NT2/D1 (cell line): ENCODE data around the gene DOK6.

ENCODE experiments used
- DNase-seq: peaks from one replicate; pipeline ENCODE4 v3.0.0-alpha.2; 2011; ENCODE audit warnings: low read depth, low spot score
- H3K27me3 ChIP-seq: 2 replicates; pipeline ENCODE4 v1.6.0; 2011; ENCODE audit warnings: mild to moderate bottlenecking; ENCODE audit not compliant: insufficient read length, insufficient read depth
- H3K36me3 ChIP-seq: 2 replicates; pipeline ENCODE4 v1.6.1; 2011; ENCODE audit warnings: mild to moderate bottlenecking, low read length, mixed read lengths; ENCODE audit not compliant: insufficient read depth, insufficient read length
- H3K4me1 ChIP-seq: 2 replicates; pipeline ENCODE4 v1.5.1; 2011; ENCODE audit not compliant: insufficient read depth, insufficient read length
- H3K4me3 ChIP-seq: 2 replicates; pipeline ENCODE4 v1.5.1; 2011; ENCODE audit warnings: low read depth; ENCODE audit not compliant: insufficient read length
- H3K9ac ChIP-seq: 2 replicates; pipeline ENCODE4 v1.6.0; 2011; ENCODE audit warnings: low read depth; ENCODE audit not compliant: insufficient read length
- H3K9me3 ChIP-seq: 2 replicates; pipeline ENCODE4 v1.5.1; 2011; ENCODE audit warnings: mild to moderate bottlenecking, low read length; ENCODE audit not compliant: insufficient read depth
- SUZ12 ChIP-seq: IDR thresholded peaks from 2 replicates; pipeline ENCODE4 v1.6.1; 2011; ENCODE audit not compliant: insufficient read length, insufficient read depth; ENCODE audit errors: extremely low read depth
- YY1 ChIP-seq: IDR thresholded peaks from 2 replicates; pipeline ENCODE4 v1.6.1; 2011; ENCODE audit not compliant: insufficient read length, insufficient read depth
- ZNF274 ChIP-seq: IDR thresholded peaks from 2 replicates; pipeline ENCODE4 v1.6.1; 2011; ENCODE audit warnings: mild to moderate bottlenecking, low read depth, low read length

DOK6 gene

GRCh38 chr18:69537183-69537582, 136.5 kb downstream of the DOK6 start:
- Histone ChIP-seq H3K9me3 (no peaks in the 10 kb centered on the region), H3K9ac (no peak overlapping the region), H3K27me3 (no peaks in the 10 kb centered on the region), H3K4me3 (no peak overlapping the region), H3K36me3 (no peaks in the 10 kb centered on the region), H3K4me1 (no peaks in the 10 kb centered on the region)
- no peak for DNase-seq
- no peak for TF ChIP-seq SUZ12
- no peak for TF ChIP-seq YY1
- TF ChIP-seq ZNF274: no peak

- Histone ChIP-seq H3K27me3 (no peaks in the 10 kb centered on the region), H3K9me3 (no peaks in the 10 kb centered on the region), H3K36me3 (no peaks in the 10 kb centered on the region), H3K9ac (no peak overlapping the region), H3K4me3 (no peak overlapping the region), H3K4me1 (no peaks in the 10 kb centered on the region)
- no peak for TF ChIP-seq SUZ12
- TF ChIP-seq ZNF274: no peak
- no peak for TF ChIP-seq YY1
- DNase-seq: no peak
These were observed 138.2 kb downstream of the DOK6 start for GRCh38 chr18:69538849-69539248.

GRCh38 chr18:69539404-69539803, 138.7 kb downstream of the DOK6 start:
- Histone ChIP-seq H3K36me3 (no peaks in the 10 kb centered on the region), H3K27me3 (no peaks in the 10 kb centered on the region), H3K4me3 (no peak overlapping the region), H3K9ac (no peak overlapping the region), H3K4me1 (no peaks in the 10 kb centered on the region), H3K9me3 (no peaks in the 10 kb centered on the region)
- no peak for DNase-seq
- TF ChIP-seq SUZ12 (no peak), ZNF274 (no peak), YY1 (no peak)

GRCh38 chr18:69556228-69556627, 155.5 kb downstream of the DOK6 start:
- no peaks in the 10 kb centered on the region for H3K36me3 ChIP-seq

GRCh38 chr18:69557282-69557681, 156.6 kb downstream of the DOK6 start:
- H3K9me3 ChIP-seq: no peaks in the 10 kb centered on the region
- TF ChIP-seq ZNF274 (no peak), SUZ12 (no peak), YY1 (no peak)
- no peaks in the 10 kb centered on the region for H3K27me3 ChIP-seq
- H3K9ac ChIP-seq: no peak overlapping the region
- H3K4me1 ChIP-seq: no peaks in the 10 kb centered on the region
- H3K4me3 ChIP-seq: no peak overlapping the region
- DNase-seq: no peak
- no peaks in the 10 kb centered on the region for H3K36me3 ChIP-seq

More at GRCh38 chr18:69556228-69556627, 155.5 kb downstream of the DOK6 start:
- Histone ChIP-seq H3K27me3 (no peaks in the 10 kb centered on the region), H3K4me3 (no peak overlapping the region), H3K4me1 (no peaks in the 10 kb centered on the region), H3K9me3 (no peaks in the 10 kb centered on the region), H3K9ac (no peak overlapping the region)
- DNase-seq: no peak
- no peak for TF ChIP-seq ZNF274
- TF ChIP-seq YY1: no peak
- no peak for TF ChIP-seq SUZ12

- H3K9ac ChIP-seq: no peak overlapping the region
- no peak for DNase-seq
- no peaks in the 10 kb centered on the region for H3K4me1 ChIP-seq
- no peak overlapping the region for H3K4me3 ChIP-seq
- H3K36me3 ChIP-seq: no peaks in the 10 kb centered on the region
- H3K27me3 ChIP-seq: no peaks in the 10 kb centered on the region
- H3K9me3 ChIP-seq: no peaks in the 10 kb centered on the region
- no peak for TF ChIP-seq ZNF274
- no peak for TF ChIP-seq YY1
These were observed 157.4 kb downstream of the DOK6 start for GRCh38 chr18:69558052-69558451.

- no peaks in the 10 kb centered on the region for H3K9me3 ChIP-seq
- no peak for TF ChIP-seq ZNF274
- no peak for TF ChIP-seq SUZ12
- TF ChIP-seq YY1: no peak
These were observed 158.9 kb downstream of the DOK6 start for GRCh38 chr18:69559604-69560003.

GRCh38 chr18:69564602-69565001, 163.9 kb downstream of the DOK6 start:
- Histone ChIP-seq H3K4me3 (no peak overlapping the region), H3K4me1 (no peaks in the 10 kb centered on the region), H3K27me3 (no peaks in the 10 kb centered on the region), H3K36me3 (no peaks in the 10 kb centered on the region), H3K9me3 (peaks cover 9% of the 10 kb centered on the region; the same call in 1 of the 2 replicates), H3K9ac (no peak overlapping the region)
- TF ChIP-seq ZNF274 (no peak), YY1 (no peak)
- DNase-seq: no peak

More at GRCh38 chr18:69559604-69560003, 158.9 kb downstream of the DOK6 start:
- no peak for DNase-seq
- Histone ChIP-seq H3K36me3 (no peaks in the 10 kb centered on the region), H3K9ac (no peak overlapping the region), H3K4me1 (no peaks in the 10 kb centered on the region), H3K27me3 (no peaks in the 10 kb centered on the region), H3K4me3 (no peak overlapping the region)
